Glutamatergic neuron (in vitro differentiated cells): Measurements from ENCODE around the gene SSTR1. TPM values are rescaled to one million over a fixed set of nuclear protein-coding genes. Genes with fewer than 3 reads are reported as not detected.

Experiments used
- DNase-seq: peaks from one replicate; pipeline ENCODE4 v3.0.0; 2022
- H3K27ac Mint-ChIP-seq: one replicate; pipeline ENCODE4 v1.8.0; 2020; ENCODE audit warnings: mild to moderate bottlenecking, mixed read lengths, inconsistent platforms; ENCODE audit not compliant: unreplicated experiment
- H3K27me3 Mint-ChIP-seq: one replicate; pipeline ENCODE4 v1.8.0; 2020; ENCODE audit warnings: mild to moderate bottlenecking, moderate library complexity, mixed read lengths, inconsistent platforms; ENCODE audit not compliant: unreplicated experiment
- H3K36me3 Mint-ChIP-seq: one replicate; pipeline ENCODE4 v1.8.0; 2020; ENCODE audit warnings: mild to moderate bottlenecking, mixed read lengths, inconsistent platforms; ENCODE audit not compliant: unreplicated experiment
- H3K4me1 Mint-ChIP-seq: one replicate; pipeline ENCODE4 v1.8.0; 2020; ENCODE audit warnings: mild to moderate bottlenecking, low read depth, mixed read lengths, inconsistent platforms; ENCODE audit not compliant: unreplicated experiment
- H3K4me3 Mint-ChIP-seq: one replicate; pipeline ENCODE4 v1.8.0; 2020; ENCODE audit warnings: mild to moderate bottlenecking, mixed read lengths, inconsistent platforms; ENCODE audit not compliant: unreplicated experiment
- H3K9me3 Mint-ChIP-seq: one replicate; pipeline ENCODE4 v1.8.0; 2020; ENCODE audit warnings: mild to moderate bottlenecking, moderate library complexity, mixed read lengths, inconsistent platforms; ENCODE audit not compliant: unreplicated experiment
- CTCF ChIP-seq: fragments of 200-600 bp; sonication (generic); IDR thresholded peaks from one replicate; pipeline ENCODE4 v1.5.0; 2021; ENCODE audit not compliant: partially characterized antibody, unreplicated experiment
- total RNA-seq: library from RNA; stranded (reverse); fragmentation: NEBNext Ultra II Directional; extraction: Animal tissue kit (Norgen Biotek cat#: 25700); gene quantifications from one replicate; pipeline ENCODE4 v1.2.1, GENCODE V29; 2021; ENCODE audit not compliant: unreplicated experiment

Gene SSTR1
- total RNA-seq, 1 donor from 2014 or later = 8.2 TPM

DNA sequence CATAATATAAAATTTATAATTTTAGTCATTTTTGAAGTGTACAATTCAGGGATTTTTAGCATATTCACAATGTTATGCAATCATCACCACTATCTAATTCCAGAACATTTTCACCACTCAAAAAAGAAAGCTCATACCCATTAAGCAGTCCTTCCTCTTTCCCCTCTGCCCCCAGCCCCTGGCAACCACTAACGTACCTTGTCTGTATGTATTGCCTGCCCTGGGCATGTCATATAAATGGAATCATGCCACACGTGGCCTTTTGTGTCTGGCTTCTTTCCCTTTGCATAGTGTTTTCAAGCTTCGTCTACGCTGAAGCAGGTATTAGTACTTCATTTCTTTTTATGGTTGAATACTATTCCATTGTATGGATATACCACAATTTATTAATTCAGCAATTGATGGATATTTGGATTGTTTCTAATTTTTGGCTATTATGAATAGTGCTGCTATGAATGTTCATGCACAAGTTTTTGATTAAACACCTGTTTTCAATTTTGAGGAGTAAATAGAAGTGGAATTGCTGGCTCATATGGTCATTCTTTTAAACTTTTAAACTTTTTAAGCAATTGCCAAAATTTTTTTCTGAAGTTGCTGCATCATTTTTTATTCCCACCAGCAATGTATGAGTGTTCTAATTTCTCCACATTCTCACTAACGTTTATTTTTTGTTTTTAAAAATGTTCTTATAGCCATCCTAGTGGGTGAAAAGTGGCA, 1.6 kb upstream of the SSTR1 start:
- no peak for DNase-seq
- peaks cover 25% of the 10 kb centered on the region for H3K27me3 Mint-ChIP-seq
- H3K36me3 Mint-ChIP-seq = peaks cover 4% of the 10 kb centered on the region
- H3K27ac Mint-ChIP-seq = no peak overlapping the region
- H3K4me1 Mint-ChIP-seq = peaks cover 19% of the 10 kb centered on the region
- H3K9me3 Mint-ChIP-seq = peaks cover 12% of the 10 kb centered on the region
- no peak for TF ChIP-seq CTCF
- H3K4me3 Mint-ChIP-seq = no peak overlapping the region

GRCh38 chr14:38206689-38207376, 871 bp upstream of the SSTR1 start:
- no peak for TF ChIP-seq CTCF
- no peak overlapping the region for H3K27ac Mint-ChIP-seq
- peak overlapping the region; percentile 95 for H3K4me3 Mint-ChIP-seq
- H3K4me1 Mint-ChIP-seq = peaks cover 21% of the 10 kb centered on the region
- peaks cover 6% of the 10 kb centered on the region for H3K36me3 Mint-ChIP-seq
- no peak for DNase-seq
- H3K9me3 Mint-ChIP-seq = peaks cover 12% of the 10 kb centered on the region
- H3K27me3 Mint-ChIP-seq = peaks cover 26% of the 10 kb centered on the region

DNA sequence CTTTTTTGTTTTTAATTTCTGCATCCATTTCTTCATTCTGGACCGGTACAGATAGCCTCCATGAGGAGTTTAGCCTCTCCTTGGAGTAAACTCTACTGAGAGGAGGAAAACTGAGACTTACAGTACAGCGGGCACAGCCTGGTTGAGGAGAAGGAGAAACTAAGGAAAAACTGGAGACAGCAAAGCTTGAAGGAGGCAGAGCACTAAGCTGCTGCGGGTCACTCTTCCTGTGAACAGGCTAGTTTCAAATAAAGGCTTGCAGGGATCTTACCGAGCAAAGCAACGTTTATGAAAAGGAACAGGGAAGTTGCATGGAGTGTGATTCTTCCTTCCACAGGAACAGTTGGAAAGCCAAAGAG, 348 bp upstream of the SSTR1 start:
- Mint-ChIP-seq H3K9me3 (peaks cover 11% of the 10 kb centered on the region), H3K36me3 (peaks cover 9% of the 10 kb centered on the region), H3K27me3 (peaks cover 30% of the 10 kb centered on the region), H3K4me3 (peak overlapping the region; percentile 95), H3K27ac (no peak overlapping the region), H3K4me1 (peaks cover 22% of the 10 kb centered on the region)
- no peak for DNase-seq
- TF ChIP-seq CTCF = no peak

DNA sequence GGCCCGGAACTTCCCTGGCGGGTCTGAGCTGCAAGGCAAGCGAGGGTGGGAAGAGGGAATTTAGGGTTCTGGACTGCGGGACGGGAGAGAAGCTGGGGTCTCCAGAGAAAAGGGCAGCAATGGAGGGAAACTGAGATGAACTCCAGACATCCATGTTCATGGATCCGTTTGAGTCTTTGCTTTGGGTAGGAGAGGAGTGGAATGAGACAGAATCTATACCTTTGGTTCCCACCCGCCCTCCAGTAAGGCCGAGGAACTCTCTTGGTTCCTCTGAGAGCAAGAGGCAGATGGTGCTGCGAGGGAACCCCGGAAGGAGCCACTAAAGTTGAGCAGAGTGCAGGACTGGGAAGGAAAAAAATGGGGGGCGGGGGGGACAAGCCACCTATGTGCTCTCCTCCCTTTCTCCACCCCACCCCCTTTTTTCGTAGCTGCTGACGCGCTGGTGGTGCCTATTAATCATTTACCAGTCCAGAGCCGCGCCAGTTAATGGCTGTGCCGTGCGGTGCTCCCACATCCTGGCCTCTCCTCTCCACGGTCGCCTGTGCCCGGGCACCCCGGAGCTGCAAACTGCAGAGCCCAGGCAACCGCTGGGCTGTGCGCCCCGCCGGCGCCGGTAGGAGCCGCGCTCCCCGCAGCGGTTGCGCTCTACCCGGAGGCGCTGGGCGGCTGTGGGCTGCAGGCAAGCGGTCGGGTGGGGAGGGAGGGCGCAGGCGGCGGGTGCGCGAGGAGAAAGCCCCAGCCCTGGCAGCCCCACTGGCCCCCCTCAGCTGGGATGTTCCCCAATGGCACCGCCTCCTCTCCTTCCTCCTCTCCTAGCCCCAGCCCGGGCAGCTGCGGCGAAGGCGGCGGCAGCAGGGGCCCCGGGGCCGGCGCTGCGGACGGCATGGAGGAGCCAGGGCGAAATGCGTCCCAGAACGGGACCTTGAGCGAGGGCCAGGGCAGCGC, 1.2 kb downstream of the SSTR1 start:
- Mint-ChIP-seq H3K27me3 (peaks cover 30% of the 10 kb centered on the region), H3K9me3 (peaks cover 11% of the 10 kb centered on the region), H3K36me3 (peaks cover 9% of the 10 kb centered on the region), H3K4me3 (peak overlapping the region; percentile 95), H3K4me1 (peaks cover 19% of the 10 kb centered on the region), H3K27ac (no peak overlapping the region)
- TF ChIP-seq CTCF = peak; percentile 42
- DNase-seq = peak; percentile 78
